ENCODE data around the gene SDF4.
"Not testable (repeated sequence)": the region's sequence is repeated elsewhere in the genome, so short reads cannot be mapped to it uniquely, and the experiment has no call there.

Gene SDF4

GRCh38 chr1:1198423-1199140 is 33.2 kb downstream of the SDF4 start:
- DNase-seq (ENCODE audit: low read depth in 3 of 3), result no peak

DNA sequence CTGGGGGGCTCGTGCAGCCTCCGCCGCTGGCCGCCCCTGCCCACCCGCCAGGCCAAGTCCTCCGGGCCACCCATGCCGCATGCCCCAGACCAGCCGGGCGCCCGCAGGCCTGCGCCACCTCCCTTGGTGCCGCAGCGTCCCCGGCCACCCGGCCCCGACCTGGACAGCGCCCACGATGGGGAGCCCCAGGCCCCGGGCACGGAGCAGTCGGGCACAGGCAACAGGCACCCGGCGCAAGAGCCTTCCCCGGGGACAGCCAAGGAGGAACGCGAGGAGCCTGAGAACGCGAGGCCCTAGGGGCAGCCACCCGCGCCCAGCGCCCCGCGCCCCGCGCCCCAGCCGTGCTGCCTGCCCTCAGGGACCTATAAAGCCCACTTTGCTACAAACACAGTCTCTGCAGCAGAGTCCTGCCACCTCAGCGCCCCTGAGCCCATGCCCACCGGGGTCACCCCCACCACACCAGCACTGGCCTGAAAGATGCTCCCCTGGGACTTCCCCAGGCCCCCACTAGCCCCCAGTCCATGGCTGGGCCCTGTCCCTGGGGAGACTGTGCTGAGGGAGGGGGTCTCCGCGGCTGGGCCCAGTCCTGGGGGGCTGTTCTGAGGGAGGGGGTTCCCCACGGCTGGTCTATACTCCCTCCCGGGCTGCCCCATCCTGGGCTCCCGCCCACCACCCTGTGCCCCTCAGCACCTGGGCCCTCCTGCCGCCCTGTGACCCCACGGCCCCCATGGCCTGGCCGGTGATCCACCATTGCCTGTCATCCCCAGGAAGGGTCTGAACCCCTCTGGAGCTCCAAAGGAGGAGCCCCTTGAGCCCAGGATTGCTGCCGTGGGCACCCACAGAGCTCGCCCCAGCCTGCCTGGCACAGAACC is 34.0 kb downstream of the SDF4 start:
- DNase-seq (ENCODE audit: low read depth in 3 of 3), result no peak

DNA sequence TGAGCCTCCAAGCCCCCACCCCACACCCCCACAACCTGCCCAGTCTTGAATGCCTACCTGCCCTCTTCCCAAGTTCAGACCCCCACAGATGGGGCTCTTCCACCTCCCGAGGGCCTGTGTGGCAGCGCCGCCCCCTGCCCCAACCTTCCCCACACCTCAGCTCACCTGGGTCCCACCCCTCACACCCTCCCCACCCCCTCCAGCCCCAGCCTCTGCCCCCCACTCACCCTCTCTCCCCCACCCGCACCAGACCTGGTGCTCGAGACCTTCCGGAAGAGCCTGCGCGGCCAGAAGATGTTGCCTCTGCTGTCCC is 34.7 kb downstream of the SDF4 start:
- no peak for DNase-seq (ENCODE audit: low read depth in 3 of 3)

DNA sequence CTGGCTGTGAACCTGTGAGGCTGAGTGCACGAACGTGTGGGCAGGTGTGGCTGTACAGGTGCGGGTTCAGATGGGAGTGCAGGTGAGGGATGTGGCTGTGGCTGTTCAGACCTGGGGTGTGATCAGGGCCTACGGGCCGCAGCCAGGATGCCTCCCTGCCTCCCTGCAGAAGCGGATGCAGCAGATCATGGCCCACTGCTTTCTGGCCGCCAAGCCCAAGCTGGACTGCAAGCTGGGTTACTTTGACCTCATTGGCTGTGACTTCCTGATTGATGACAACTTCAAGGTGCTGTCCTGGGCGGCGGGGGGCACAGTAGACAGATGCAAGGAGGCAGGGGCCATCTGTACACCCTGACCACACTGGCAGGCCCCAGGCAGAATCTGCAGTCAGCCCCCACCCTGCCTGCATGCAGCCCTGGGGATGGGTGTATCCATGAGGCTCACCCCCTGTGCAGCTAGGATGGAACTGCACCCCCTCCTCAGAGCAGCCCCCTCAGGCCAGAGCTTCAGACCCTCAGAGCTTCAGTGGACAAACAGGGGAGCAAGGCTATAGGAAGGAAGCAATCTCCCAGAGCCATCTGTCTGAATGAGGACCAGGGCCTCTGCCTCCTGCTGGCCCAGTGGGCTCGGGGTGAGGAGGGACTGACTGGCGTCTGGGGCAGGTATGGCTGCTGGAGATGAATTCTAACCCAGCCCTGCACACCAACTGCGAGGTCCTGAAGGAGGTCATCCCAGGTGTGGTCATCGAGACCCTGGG is 35.2 kb downstream of the SDF4 start:
- DNase-seq (ENCODE audit: low read depth in 3 of 3), result no peak

DNA sequence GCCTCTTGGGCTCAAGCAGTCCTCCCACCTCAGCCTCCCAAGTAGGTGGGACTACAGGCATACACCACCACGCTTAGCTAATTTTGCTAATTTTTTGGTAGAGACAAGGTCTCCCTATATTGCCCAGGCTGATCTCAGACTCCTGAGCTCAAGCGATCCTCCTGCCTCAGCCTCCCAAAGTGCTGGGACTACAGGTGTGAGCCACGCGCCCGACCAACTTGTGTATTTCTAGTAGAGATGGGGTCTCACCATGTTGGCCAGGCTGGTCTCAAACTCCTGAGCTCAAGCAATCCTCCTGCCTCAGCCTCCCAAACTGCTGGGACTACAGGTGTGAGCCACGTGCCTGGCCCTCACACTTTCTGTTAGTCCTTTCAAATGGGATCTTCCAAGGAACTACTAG is 36.1 kb downstream of the SDF4 start:
- not testable (repeated sequence) for DNase-seq (ENCODE audit: low read depth in 3 of 3)

DNA sequence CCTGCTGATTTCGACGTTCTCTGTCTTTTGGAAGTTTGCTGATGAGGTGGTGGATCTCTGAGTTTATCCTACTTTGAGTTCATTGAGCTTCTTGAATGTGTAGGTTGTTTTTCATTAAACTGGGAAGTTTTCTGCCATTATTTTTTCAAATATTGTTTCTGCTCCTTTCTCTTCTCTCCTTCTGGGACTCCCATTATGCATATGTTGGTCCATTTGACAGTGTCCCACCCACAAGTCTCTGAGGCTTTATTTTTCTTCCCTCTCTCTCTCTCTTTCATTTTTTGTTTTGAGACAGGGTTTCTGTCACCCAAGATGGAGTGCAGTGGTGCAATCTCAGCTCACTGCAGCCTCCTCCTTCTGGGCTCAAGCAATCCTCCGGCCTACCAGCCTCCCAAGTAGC is 37.1 kb downstream of the SDF4 start:
- DNase-seq (ENCODE audit: low read depth in 3 of 3), result no peak

DNA sequence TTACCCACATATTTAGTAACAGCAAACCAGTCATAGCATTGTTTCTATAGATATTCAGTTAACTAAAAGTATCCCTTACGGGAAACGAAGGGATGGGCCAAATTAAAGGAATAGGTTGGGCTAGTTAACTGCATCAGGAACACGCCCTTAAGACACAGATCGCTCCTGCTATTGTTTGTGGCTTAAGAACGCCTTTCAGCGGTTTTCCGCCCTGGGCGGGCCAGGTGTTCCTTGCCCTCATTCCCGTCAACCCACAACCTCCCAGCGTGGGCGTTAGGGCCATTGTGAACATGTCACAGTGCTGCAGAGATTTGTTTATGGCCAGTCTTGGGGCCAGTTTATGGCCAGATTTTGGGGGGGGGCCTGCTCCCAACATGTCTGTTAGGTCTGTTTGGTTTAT is 40.1 kb downstream of the SDF4 start:
- DNase-seq (ENCODE audit: low read depth in 3 of 3), result no peak

GRCh38 chr1:1189111-1189510 is 42.7 kb downstream of the SDF4 start:
- no peak for DNase-seq (ENCODE audit: low read depth in 3 of 3)

DNA sequence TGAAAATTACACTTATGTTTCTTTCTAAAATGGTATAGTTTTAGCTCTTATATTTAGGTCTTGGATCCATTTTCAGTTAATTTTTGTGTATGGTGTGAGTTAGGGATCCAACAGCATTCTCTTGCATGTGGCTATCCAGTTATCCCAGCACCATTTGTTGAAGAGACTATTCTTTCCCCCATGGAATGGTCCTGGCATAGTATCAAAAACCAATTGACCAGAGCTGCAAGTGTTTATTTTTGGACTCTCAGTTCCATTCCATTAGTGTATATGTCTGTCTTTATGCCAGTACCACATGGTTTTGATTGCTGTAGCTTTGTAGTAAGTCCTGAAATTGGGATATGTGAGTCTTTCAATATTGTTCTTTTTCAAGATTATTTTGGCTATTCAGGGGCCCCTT is 43.9 kb downstream of the SDF4 start:
- no peak for DNase-seq (ENCODE audit: low read depth in 3 of 3)

- no peak for DNase-seq (ENCODE audit: low read depth in 3 of 3)
Measured at GRCh38 chr1:1185101-1185765, 46.6 kb downstream of the SDF4 start.

DNA sequence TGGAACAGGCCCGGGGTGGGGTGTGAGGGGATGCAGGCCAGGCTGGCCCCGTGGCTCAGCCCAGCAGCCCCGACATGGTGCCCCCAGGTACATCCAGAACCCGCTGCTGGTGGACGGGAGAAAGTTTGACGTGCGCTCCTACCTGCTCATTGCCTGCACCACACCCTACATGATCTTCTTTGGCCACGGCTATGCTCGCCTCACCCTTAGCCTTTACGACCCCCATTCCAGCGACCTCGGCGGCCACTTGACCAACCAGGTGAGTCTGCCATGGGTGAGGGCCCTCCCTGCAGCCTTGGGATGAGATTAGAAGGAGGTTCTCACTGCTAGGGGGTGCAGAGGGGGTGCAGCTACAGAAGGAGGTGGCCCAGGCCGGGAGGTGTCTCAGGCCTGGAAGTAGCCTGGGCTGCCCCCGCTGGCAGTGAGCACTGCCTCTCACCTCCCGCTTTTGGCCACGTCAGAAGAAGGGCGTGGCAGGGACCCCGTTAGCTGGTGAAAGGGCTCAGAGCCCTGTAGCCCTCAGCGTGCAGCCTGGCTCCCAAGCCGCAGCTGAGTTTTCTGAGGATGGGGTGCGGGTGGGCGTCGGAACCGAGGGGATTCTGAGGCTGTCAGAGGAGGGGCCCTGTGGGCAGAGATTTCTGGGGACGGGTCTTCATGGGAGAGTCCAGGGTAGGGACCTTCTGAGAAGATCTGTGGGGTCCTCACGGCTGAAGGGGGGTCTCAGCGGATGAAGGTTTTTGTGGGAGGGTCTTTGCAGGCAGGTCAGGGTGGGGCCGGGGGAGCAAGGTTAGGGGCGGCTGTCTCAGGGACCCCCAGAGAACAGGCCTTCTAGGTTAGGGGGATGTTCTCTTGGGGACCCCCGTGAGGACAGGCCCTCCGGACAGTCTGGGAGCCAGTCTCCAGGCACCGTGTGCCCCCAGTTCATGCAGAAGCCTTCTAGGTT is 47.7 kb downstream of the SDF4 start:
- no peak for DNase-seq (ENCODE audit: low read depth in 3 of 3)

DNA sequence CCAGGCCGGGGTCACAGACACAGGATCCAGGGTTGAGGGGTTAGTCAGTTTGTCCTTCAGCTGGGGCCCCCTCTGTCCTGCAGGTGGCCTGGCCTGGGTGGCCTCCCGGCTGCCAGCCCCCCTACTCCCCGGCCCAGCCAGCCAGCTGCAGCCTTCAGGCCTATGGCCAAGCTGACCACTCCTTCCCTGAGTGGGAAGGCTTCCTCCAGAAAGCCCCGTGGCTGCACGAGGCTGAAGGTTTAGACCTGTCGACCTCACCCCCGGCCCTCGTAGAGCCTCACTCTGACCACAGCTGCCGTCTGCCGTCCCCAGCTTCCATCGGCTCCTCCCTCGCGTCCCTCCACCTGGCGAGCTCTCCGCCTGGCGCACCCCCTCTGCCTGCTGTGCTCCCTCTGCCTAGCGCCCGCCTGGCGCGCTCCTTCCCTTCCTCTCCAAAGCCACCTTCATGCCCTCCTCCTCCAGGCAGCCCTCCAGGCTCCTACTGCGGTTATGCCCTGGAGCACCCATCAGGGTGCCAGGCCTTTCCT is 48.5 kb downstream of the SDF4 start:
- no peak for DNase-seq (ENCODE audit: low read depth in 3 of 3)

- DNase-seq (ENCODE audit: low read depth in 3 of 3), result no peak
Measured at GRCh38 chr1:1182491-1183220, 49.1 kb downstream of the SDF4 start.

DNA sequence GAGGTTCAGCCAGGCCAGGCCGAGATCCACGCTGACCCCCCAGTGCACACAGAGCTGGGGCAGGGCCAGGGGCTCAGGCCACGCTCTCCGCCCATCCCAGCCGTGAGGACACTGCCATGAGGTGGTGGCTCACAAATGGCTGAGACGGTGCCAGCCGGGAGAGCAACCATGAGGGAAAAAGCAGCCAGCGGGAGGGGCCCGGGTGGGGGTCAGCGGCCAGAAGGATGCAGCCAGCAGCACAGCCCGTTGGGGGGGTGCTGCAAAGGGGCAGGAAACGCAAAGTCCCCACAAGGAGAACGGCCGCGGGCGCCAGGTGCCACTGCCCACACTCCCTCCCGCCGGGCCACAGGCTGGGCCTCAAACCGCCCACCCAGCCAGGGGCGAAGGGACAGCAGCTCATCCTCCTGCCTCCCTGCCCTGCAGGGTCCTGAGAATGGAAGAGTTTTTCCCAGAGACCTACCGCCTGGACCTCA is 49.8 kb downstream of the SDF4 start:
- DNase-seq (ENCODE audit: low read depth in 3 of 3), result no peak

DNA sequence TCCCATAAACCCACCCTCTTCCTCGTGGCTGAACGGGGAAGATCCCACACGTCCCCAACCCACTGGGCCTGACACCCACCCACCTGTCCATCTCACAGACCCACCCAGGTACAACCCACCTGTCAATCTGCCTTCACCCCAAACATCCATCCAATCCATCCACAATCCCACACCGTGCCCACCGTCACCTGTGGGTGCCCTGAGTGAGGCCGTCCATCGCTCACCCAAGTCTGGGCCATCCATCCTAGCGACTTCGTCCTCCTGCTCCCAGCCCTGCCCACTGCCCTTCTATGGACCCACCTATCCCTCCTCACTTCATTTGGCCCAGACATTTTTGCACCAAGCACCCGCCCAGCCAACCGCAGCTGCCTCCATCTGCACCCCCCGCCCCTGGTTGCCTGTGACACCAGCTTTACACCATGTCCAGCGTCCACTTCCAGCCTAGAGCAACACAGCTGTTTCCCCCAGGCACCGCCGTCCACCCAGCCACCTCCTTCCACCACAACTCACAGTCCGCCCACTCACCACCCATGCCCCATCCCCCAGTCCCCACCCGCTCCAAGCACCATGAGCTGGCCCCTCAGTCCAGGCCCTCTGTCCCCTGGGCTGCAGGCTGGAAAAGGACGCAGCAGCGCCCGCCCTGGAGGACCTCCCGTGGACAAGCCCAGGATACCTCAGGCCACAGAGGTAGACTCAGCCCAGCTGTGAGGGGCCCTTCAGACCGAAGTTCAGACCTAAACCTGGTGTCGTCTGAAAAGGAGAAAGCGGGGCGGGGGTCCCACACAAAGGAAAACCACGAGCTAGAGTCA is 50.5 kb downstream of the SDF4 start:
- no peak for DNase-seq (ENCODE audit: low read depth in 3 of 3)

DNA sequence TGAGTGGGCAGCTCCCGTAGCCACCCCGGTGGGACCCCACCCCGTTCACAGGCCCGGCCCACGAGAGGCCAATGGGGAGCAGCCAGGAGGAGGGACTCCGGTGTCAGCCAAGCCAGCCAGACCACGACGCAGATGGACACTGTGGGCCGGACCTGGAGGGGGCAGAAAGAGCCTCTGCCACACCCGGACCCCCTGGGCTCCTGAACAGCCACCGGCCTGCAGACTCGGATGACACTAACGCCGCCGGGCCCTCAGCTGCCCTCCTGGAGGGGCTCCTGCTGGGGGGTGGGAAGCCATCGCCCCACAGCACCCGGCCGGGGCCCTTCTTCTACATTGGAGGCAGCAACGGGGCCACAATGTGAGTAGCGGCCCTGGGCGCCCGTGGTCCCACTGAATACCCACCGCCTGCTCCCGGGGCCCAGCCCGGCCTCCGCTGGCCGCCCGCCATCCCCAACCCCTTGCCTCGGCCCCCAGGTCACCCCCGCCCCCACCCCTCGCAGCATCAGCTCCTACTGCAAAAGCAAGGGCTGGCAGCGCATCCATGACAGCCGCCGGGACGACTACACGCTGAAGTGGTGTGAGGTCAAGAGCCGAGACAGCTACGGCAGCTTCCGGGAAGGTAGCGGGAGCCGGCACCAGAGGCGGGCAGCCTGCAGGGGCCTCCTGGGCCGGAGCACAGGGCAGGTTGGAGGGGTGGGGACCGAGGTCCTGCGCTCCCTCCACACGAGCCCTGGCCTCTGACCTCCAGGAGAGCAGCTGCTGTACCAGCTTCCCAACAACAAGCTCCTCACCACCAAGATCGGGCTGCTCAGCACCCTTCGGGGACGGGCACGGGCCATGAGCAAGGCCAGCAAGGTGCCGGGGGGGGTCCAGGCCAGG is 51.6 kb downstream of the SDF4 start:
- DNase-seq (ENCODE audit: low read depth in 3 of 3), result no peak

DNA sequence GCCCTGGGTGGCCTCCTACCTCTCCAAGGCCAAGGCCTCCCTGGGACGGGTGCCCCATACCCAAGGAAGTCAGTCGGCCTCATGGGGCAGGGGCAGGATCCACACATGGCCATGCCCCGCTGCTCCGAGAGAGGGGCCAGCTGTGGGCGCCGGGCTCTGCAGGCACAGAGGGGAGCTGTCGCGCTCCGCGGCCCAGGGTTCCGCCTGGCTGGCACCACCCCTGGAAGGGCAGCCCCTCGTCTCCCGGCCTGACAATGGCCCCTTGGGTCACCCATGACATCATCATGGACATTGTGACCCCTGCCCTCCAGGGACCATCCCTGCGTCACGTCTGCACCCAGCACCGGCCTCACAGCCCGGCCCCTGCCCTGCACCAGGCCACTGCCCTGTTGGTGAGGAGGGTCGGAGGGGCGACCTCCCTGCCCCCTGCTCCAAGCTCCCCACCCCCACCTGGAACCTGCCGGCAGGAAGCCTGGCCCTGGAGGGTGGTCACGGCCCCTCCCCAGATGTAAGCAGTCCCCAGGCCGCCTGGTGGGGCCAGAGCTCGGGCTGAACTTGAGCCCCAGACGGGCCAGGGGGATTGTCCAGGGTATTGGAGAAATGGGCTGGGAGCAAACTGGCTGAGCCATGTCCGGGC is 52.3 kb downstream of the SDF4 start:
- no peak for DNase-seq (ENCODE audit: low read depth in 3 of 3)
